Adrenal gland (tissue), 5 donors: Measurements from ENCODE around the gene RBBP7.

ENCODE experiments used
- CTCF ChIP-seq, 6 experiments: fragments of 450-650 bp in 4 of 6; fragments of 200-600 bp in 2 of 6; sonication (generic) in 1 of 6; IDR thresholded peaks; 1 replicate in 5 of 6; 2 replicates in 1 of 6; pipeline versions ENCODE4 v1.5.1 to v1.8.0; 2016 to 2021; ENCODE audit warnings: antibody characterized with exemption in 6 of 6, mild to moderate bottlenecking in 2 of 6, moderate library complexity in 1 of 6
- POLR2A ChIP-seq, 2 donors: fragments of 450-650 bp; IDR thresholded peaks; one replicate each; pipeline ENCODE4 v1.6.1; 2017; ENCODE audit warnings: antibody characterized with exemption in 2 of 2, mild to moderate bottlenecking in 2 of 2, moderate library complexity in 1 of 2
- donor health status: DM: no; HTN: no; CAD: no.

GRCh38 chrX:16797358-16797757 lies 72.8 kb downstream of the RBBP7 start:
- TF ChIP-seq CTCF (IDR thresholded peaks at IDR 0.05) (no peak), POLR2A (IDR thresholded peaks at IDR 0.05) (no peak)
